ENCODE data around the gene RNU6-1.

Gene RNU6-1

DNA sequence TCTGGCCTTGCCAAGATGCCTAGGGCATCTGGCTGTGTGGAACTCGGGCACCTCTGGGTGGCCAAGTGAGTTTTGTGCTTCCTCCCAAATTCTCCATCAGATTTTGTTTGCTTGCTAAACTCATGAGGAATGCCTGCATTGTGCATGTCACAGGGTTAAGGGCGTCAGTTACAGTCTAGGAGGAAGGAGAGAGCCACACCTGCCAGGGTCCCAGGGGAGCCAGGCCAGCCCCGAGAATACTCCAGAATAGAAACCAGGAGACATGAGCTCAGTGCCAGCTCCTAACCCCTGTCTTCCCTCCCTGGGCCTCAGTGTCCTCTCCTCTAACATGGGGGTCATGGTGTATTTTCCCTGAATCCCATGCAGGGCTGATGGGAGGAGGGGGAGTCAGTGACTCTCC lies 36.5 kb downstream of the RNU6-1 start:
- CTCF ChIA-PET = no interaction called here
- H3K27ac ChIP-seq (ENCODE audit: extremely low read depth, low read depth, low read length) = no peak overlapping the region
- no peak overlapping the region for H3K4me3 ChIP-seq (ENCODE audit: low read depth, low read length)
- no peak for TF ChIP-seq ZNF132 (tag by site-specific recombination; IDR thresholded peaks at IDR 0.05; ENCODE audit: borderline replicate concordance)
- TF ChIP-seq ZNF292 (tag by site-specific recombination; IDR thresholded peaks at IDR 0.05; ENCODE audit: borderline replicate concordance, low read depth) = no peak
- TF ChIP-seq ZNF514 (tag by site-specific recombination; IDR thresholded peaks at IDR 0.05) = no peak
- TF ChIP-seq OVOL3 (tag by site-specific recombination; IDR thresholded peaks at IDR 0.05) = no peak
- no peak for TF ChIP-seq ZNF510 (tag by site-specific recombination; IDR thresholded peaks at IDR 0.05; ENCODE audit: insufficient replicate concordance)
- TF ChIP-seq, protein P1, sequence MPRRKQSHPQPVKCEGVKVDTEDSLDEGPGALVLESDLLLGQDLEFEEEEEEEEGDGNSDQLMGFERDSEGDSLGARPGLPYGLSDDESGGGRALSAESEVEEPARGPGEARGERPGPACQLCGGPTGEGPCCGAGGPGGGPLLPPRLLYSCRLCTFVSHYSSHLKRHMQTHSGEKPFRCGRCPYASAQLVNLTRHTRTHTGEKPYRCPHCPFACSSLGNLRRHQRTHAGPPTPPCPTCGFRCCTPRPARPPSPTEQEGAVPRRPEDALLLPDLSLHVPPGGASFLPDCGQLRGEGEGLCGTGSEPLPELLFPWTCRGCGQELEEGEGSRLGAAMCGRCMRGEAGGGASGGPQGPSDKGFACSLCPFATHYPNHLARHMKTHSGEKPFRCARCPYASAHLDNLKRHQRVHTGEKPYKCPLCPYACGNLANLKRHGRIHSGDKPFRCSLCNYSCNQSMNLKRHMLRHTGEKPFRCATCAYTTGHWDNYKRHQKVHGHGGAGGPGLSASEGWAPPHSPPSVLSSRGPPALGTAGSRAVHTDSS (tag by site-specific recombination; IDR thresholded peaks at IDR 0.05) = no peak
- TF ChIP-seq, protein P2, sequence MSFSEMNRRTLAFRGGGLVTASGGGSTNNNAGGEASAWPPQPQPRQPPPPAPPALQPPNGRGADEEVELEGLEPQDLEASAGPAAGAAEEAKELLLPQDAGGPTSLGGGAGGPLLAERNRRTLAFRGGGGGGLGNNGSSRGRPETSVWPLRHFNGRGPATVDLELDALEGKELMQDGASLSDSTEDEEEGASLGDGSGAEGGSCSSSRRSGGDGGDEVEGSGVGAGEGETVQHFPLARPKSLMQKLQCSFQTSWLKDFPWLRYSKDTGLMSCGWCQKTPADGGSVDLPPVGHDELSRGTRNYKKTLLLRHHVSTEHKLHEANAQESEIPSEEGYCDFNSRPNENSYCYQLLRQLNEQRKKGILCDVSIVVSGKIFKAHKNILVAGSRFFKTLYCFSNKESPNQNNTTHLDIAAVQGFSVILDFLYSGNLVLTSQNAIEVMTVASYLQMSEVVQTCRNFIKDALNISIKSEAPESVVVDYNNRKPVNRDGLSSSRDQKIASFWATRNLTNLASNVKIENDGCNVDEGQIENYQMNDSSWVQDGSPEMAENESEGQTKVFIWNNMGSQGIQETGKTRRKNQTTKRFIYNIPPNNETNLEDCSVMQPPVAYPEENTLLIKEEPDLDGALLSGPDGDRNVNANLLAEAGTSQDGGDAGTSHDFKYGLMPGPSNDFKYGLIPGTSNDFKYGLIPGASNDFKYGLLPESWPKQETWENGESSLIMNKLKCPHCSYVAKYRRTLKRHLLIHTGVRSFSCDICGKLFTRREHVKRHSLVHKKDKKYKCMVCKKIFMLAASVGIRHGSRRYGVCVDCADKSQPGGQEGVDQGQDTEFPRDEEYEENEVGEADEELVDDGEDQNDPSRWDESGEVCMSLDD (tag by site-specific recombination; IDR thresholded peaks at IDR 0.05) = no peak
- TF ChIP-seq, protein P3, sequence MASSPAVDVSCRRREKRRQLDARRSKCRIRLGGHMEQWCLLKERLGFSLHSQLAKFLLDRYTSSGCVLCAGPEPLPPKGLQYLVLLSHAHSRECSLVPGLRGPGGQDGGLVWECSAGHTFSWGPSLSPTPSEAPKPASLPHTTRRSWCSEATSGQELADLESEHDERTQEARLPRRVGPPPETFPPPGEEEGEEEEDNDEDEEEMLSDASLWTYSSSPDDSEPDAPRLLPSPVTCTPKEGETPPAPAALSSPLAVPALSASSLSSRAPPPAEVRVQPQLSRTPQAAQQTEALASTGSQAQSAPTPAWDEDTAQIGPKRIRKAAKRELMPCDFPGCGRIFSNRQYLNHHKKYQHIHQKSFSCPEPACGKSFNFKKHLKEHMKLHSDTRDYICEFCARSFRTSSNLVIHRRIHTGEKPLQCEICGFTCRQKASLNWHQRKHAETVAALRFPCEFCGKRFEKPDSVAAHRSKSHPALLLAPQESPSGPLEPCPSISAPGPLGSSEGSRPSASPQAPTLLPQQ (tag by site-specific recombination; IDR thresholded peaks at IDR 0.05) = no peak
- H3K4me1 ChIP-seq (ENCODE audit: control insufficient read depth, insufficient read depth, low read length) = no peaks in the 10 kb centered on the region
- no peaks in the 10 kb centered on the region for H3K9me3 ChIP-seq (ENCODE audit: control insufficient read depth, insufficient read depth, low read depth, low read length)
- POLR2A ChIA-PET = no interaction called here
- no peaks in the 10 kb centered on the region for H3K36me3 ChIP-seq (ENCODE audit: control insufficient read depth in 2 of 2, insufficient read depth in 1 of 2, low read length in 2 of 2)

DNA sequence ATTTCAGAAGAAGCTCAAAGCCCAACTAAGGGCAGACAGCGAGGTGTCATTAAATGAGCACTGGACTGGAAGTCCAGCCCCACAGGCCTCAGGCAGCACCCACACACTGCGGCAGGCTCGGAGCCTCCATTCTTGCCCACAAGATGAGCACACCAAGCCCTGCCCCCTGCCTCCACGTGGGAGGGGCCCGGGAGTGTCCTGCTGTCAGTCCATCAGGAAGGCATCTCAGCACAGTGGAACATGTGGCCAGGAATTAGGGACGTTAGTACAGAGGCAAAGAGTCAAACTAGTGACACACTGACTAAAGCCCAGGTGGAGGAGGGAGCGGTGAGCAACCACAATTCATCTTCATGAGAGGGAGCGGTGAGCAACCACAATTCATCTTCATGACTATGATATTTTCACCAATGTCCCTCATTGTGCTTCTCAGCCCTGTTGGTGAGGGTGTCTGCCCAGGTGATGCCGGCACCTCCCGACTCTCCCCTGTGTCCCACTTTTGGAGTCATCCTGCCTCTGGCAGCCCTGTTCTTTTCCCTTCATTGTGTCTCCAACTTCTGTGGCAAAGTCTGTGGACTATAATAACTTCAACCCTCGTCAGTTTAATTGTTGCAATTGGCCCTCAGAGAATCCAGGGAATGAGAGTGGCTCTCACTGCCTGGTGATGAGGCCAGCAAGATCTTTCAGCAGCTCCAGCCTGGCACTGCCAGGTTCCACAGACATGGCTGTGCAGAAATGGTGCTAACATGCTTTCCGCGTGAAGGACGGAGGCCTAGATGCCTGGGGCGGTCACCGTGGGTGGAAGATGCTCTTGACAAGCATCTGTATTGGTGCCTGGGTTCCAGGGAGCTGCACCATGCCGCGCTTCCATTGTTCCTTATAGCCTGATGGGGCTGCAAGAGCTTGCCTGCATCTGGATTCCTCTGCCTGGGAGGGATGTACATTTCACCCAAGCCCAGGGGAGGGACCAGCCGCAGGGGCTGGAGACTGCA lies 37.6 kb downstream of the RNU6-1 start:
- POLR2A ChIA-PET = no interaction called here
- Histone ChIP-seq H3K9me3 (ENCODE audit: control insufficient read depth, insufficient read depth, low read depth, low read length) (no peaks in the 10 kb centered on the region), H3K4me3 (ENCODE audit: low read depth, low read length) (no peak overlapping the region), H3K36me3 (ENCODE audit: control insufficient read depth in 2 of 2, insufficient read depth in 1 of 2, low read length in 2 of 2) (no peaks in the 10 kb centered on the region), H3K27ac (ENCODE audit: extremely low read depth, low read depth, low read length) (no peak overlapping the region), H3K4me1 (ENCODE audit: control insufficient read depth, insufficient read depth, low read length) (no peaks in the 10 kb centered on the region)
- CTCF ChIA-PET = interaction anchor here (0.6 kb wide), 1 partner anchor 19 kb away, joined by 4 read pairs; no protein-coding TSS in a partner anchor
- TF ChIP-seq KLF1 (tag by site-specific recombination; IDR thresholded peaks at IDR 0.05) (no peak), YY1 (tag by site-specific recombination; IDR thresholded peaks at IDR 0.05) (no peak), EGR2 (tag by site-specific recombination; IDR thresholded peaks at IDR 0.05; ENCODE audit: low read depth) (peak; percentile 25; the same call in 1 of the 2 replicates), ZNF571 (tag by site-specific recombination; IDR thresholded peaks at IDR 0.05) (no peak), ZNF311 (tag by site-specific recombination; IDR thresholded peaks at IDR 0.05; ENCODE audit: borderline replicate concordance) (no peak), KLF16 (tag by site-specific recombination; IDR thresholded peaks at IDR 0.05) (no peak), SETDB1 (IDR thresholded peaks at IDR 0.05; ENCODE audit: insufficient read length, low read length) (no peak), ZFHX2 (tag by site-specific recombination; conservative IDR thresholded peaks at IDR 0.05) (peak; percentile 27; the same call in 1 of the 2 replicates)
- TF ChIP-seq, protein P4, sequence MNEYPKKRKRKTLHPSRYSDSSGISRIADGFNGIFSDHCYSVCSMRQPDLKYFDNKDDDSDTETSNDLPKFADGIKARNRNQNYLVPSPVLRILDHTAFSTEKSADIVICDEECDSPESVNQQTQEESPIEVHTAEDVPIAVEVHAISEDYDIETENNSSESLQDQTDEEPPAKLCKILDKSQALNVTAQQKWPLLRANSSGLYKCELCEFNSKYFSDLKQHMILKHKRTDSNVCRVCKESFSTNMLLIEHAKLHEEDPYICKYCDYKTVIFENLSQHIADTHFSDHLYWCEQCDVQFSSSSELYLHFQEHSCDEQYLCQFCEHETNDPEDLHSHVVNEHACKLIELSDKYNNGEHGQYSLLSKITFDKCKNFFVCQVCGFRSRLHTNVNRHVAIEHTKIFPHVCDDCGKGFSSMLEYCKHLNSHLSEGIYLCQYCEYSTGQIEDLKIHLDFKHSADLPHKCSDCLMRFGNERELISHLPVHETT (tag by site-specific recombination; IDR thresholded peaks at IDR 0.05) = no peak
- TF ChIP-seq, protein P2 (tag by site-specific recombination; IDR thresholded peaks at IDR 0.05) = no peak

All from HEK293 (cell line).